A673 (cell line): ENCODE measurements around the gene PAOX. TPM values are rescaled to one million over a fixed set of nuclear protein-coding genes. Genes with fewer than 3 reads are reported as not detected.

Experiments used
- BruUV-seq: library from RNA; stranded (reverse); fragments of 400-500 nt; replicated peaks from 2 replicates; lab custom pipeline; 2021; lab: Mats Ljungman, UMichigan
- CTCF ChIA-PET: fragments of 300-600 bp; sonication (Branson Sonifier 250); formaldehyde crosslinking; loops from one replicate; lab custom pipeline; 2022; ENCODE audit warnings: antibody characterized with exemption; lab: Charles Lee
- POLR2A ChIA-PET: fragments of 300-600 bp; sonication (Branson Sonifier 250); formaldehyde crosslinking; loops from one replicate; lab custom pipeline; 2022; ENCODE audit warnings: antibody characterized with exemption; ENCODE audit not compliant: low non-redundant PET; lab: Charles Lee
- DNase-seq: peaks from one replicate; pipeline ENCODE4 v3.0.0-alpha.2; 2015; ENCODE audit warnings: low spot score
- H3K27ac ChIP-seq: fragments of 200-600 bp; sonication (generic); 2 replicates; pipeline ENCODE4 v1.5.1; 2016; ENCODE audit warnings: mixed run types, low read depth, mild to moderate bottlenecking, mixed read lengths, antibody characterized with exemption, low read length; ENCODE audit not compliant: poor library complexity, severe bottlenecking
- H3K27me3 ChIP-seq: fragments of 200-600 bp; sonication (generic); replicated peaks from 2 replicates; pipeline ENCODE4 v1.6.1; 2017; ENCODE audit warnings: mixed run types, low read depth, mild to moderate bottlenecking, mixed read lengths, antibody characterized with exemption, low read length; ENCODE audit not compliant: insufficient read depth, poor library complexity
- H3K36me3 ChIP-seq: fragments of 200-600 bp; sonication (generic); 2 replicates; pipeline ENCODE4 v1.6.1; 2016; ENCODE audit warnings: mixed run types, mild to moderate bottlenecking, mixed read lengths, antibody characterized with exemption, low read length; ENCODE audit not compliant: insufficient read depth, poor library complexity, severe bottlenecking
- H3K4me1 ChIP-seq: fragments of 200-600 bp; sonication (generic); 2 replicates; pipeline ENCODE4 v1.6.1; 2017; ENCODE audit warnings: mixed run types, mild to moderate bottlenecking, mixed read lengths, antibody characterized with exemption, low read length; ENCODE audit not compliant: insufficient read depth, poor library complexity, severe bottlenecking
- H3K4me3 ChIP-seq: fragments of 200-600 bp; sonication (generic); 2 replicates; pipeline ENCODE4 v1.5.1; 2016; ENCODE audit warnings: low read depth, mixed run types, mild to moderate bottlenecking, mixed read lengths, low read length; ENCODE audit not compliant: poor library complexity, severe bottlenecking
- H3K9me3 ChIP-seq: fragments of 200-600 bp; sonication (generic); 2 replicates; pipeline ENCODE4 v1.6.1; 2016; ENCODE audit warnings: mixed run types, low read depth, mild to moderate bottlenecking, mixed read lengths, antibody characterized with exemption, low read length; ENCODE audit not compliant: poor library complexity, severe bottlenecking
- CTCF ChIP-seq: fragments of 300-800, 200-600 bp; sonication (generic); conservative IDR thresholded peaks from 2 replicates; pipeline ENCODE4 v1.5.1; 2017; ENCODE audit warnings: low read depth, mild to moderate bottlenecking, antibody characterized with exemption, low read length, moderate library complexity, mixed read lengths
- EZH2 ChIP-seq: fragments of 200-600 bp; sonication (generic); IDR thresholded peaks from 2 replicates; pipeline ENCODE4 v1.6.1; 2017; ENCODE audit warnings: borderline replicate concordance, low read depth, mild to moderate bottlenecking, mixed read lengths, antibody characterized with exemption, low read length; ENCODE audit not compliant: poor library complexity, severe bottlenecking
- intact Hi-C: fragments of 100-400 bp; cut with micrococcal nuclease; formaldehyde crosslinking; loops from one replicate; pipeline ENCODE4 v1.10.0; 2022; ENCODE audit not compliant: unreplicated experiment
- total RNA-seq: library from RNA; stranded (reverse); gene quantifications from 2 replicates; pipeline ENCODE4 v1.2.3, GENCODE V29; 2021

The PAOX gene
- total RNA-seq, 1 experiment from 2014 or later, result 0.92 TPM

GRCh38 chr10:133405272-133405671 lies 26.2 kb downstream of the PAOX start:
- no peak for TF ChIP-seq CTCF
- intact Hi-C loops, result no loop called here
- CTCF ChIA-PET, result no interaction called here
- BruUV-seq, result no TSS peak
- Histone ChIP-seq H3K9me3 (peaks cover 6% of the 10 kb centered on the region), H3K27me3 (no peaks in the 10 kb centered on the region), H3K4me1 (no peaks in the 10 kb centered on the region), H3K36me3 (peaks cover 72% of the 10 kb centered on the region), H3K4me3 (no peak overlapping the region), H3K27ac (no peak overlapping the region)
- DNase-seq, result no peak
- POLR2A ChIA-PET, result no interaction called here

GRCh38 chr10:133405844-133406527 lies 26.9 kb downstream of the PAOX start:
- Histone ChIP-seq H3K27me3 (no peaks in the 10 kb centered on the region), H3K36me3 (peaks cover 75% of the 10 kb centered on the region), H3K9me3 (peaks cover 13% of the 10 kb centered on the region), H3K4me3 (no peak overlapping the region), H3K4me1 (no peaks in the 10 kb centered on the region), H3K27ac (no peak overlapping the region)
- intact Hi-C loops, result no loop called here
- CTCF ChIA-PET, result no interaction called here
- DNase-seq, result no peak
- no TSS peak for BruUV-seq
- POLR2A ChIA-PET, result no interaction called here
- TF ChIP-seq CTCF (no peak), EZH2 (no peak)

GRCh38 chr10:133411523-133412380 lies 32.7 kb downstream of the PAOX start:
- DNase-seq, result no peak
- ChIA-PET CTCF (no interaction called here), POLR2A (no interaction called here)
- BruUV-seq, result no TSS peak
- H3K4me1 ChIP-seq, result no peaks in the 10 kb centered on the region
- H3K27ac ChIP-seq, result no peak overlapping the region
- H3K27me3 ChIP-seq, result no peaks in the 10 kb centered on the region
- no peak overlapping the region for H3K4me3 ChIP-seq
- intact Hi-C loops, result no loop called here
- TF ChIP-seq CTCF (no peak), EZH2 (no peak)
- peaks cover 29% of the 10 kb centered on the region for H3K9me3 ChIP-seq
- H3K36me3 ChIP-seq, result peaks cover 72% of the 10 kb centered on the region
